Measurements from ENCODE around the gene PRICKLE1.

PRICKLE1 gene

GRCh38 chr12:42446761-42447160, 142.8 kb downstream of the PRICKLE1 start:
- DNase-seq, result no peak

DNA sequence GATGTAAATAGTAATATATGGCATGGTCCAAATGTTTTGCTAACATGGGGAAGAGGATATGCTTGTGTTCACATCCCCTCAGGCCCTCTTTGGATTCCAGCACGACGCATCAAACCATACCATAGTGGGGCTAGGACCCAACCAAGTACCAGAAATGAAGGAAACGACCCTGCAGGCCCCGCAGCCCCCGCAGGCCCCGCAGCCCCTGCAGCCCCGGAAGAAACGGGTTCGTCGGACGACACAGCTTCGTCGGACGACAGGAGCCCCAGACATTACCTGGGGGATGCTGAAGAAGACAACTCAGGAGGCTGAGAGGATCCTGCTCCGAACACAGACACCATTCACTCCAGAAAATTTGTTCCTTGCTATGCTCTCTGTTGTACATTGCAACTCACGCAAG, 143.7 kb downstream of the PRICKLE1 start:
- no peak for DNase-seq

DNA sequence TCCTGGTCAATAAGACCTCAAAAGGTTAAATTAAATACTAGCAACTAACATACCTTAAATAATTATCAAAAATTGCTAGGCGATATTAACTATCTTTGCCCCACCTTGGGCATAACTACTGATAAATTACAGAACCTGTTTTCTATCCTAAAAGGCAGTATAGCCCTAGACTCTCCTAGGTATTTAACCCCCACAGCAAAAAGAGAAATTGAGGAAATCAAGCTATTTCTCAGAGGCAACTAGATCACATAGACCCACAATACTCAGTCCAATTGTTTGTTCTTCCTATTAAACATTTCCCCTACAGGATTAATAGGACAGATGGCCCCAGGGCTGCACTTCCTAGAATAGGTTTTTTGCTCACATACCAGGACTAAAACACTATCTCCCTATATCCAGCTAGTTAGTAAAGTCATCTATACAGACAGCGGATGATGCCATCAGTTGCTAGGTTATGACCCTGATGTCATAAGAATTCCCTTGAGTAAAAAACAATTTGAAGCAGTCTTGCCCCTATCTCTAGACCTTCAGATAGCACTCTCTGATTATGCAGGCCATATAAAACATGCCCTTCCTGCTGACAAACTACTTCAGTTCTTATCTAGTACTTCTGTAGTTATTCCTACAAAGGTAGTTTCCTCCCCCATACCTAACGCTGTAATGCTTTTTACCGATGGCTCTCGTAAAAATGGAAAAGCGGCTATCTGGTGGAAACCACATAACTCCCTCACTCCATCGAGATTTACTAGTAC, 145.2 kb downstream of the PRICKLE1 start:
- no peak for DNase-seq

GRCh38 chr12:42442888-42443287, 146.7 kb downstream of the PRICKLE1 start:
- DNase-seq, result no peak

DNA sequence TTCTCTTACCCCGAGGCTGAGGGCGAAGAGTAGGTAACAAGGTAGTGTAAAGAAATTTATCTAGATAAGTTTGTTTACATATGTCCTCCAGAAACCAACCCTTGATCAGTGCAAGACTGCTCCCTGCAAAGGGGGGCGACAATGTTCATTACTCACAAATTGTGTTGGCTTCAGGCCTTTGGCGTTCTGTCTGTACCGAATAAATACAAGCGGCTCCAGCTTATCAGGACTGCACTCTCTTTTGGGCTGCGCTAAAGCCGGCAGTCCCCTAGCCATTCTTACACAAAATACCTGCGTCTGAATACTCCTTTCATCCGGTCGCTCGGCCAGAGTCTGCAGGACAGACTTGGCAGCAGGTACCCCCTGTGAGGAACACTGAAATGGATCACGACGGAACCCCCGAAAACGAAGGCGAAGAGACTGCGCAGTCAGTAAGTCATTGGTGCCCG, 147.2 kb downstream of the PRICKLE1 start:
- no peak for DNase-seq

GRCh38 chr12:42440608-42441007, 148.9 kb downstream of the PRICKLE1 start:
- DNase-seq, result no peak

- no peak for DNase-seq
Measured at GRCh38 chr12:42432517-42433140, 156.9 kb downstream of the PRICKLE1 start.

GRCh38 chr12:42428850-42429249, 160.7 kb downstream of the PRICKLE1 start:
- no peak for DNase-seq

DNA sequence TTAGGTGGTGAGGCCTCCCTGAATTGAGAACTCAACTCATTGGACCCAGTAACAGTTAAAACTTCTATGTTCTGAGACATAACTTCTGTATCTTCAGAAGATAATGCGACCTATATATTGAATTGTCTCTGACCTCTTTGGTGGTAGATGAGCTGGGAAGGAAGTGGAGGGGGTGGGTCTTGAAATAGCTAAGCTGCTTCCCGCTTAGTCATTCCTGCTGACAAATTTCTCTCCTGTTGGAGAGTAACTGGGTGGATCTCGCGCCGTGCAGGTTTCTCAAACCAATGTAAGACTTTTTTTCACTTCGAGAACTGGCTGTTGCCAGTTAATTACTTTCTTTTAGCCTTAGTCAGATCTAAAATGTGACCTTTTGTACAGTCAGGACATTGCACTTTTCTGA, 162.8 kb downstream of the PRICKLE1 start:
- peak; percentile 52 for DNase-seq

GRCh38 chr12:42422785-42423184, 166.8 kb downstream of the PRICKLE1 start:
- no peak for DNase-seq

DNA sequence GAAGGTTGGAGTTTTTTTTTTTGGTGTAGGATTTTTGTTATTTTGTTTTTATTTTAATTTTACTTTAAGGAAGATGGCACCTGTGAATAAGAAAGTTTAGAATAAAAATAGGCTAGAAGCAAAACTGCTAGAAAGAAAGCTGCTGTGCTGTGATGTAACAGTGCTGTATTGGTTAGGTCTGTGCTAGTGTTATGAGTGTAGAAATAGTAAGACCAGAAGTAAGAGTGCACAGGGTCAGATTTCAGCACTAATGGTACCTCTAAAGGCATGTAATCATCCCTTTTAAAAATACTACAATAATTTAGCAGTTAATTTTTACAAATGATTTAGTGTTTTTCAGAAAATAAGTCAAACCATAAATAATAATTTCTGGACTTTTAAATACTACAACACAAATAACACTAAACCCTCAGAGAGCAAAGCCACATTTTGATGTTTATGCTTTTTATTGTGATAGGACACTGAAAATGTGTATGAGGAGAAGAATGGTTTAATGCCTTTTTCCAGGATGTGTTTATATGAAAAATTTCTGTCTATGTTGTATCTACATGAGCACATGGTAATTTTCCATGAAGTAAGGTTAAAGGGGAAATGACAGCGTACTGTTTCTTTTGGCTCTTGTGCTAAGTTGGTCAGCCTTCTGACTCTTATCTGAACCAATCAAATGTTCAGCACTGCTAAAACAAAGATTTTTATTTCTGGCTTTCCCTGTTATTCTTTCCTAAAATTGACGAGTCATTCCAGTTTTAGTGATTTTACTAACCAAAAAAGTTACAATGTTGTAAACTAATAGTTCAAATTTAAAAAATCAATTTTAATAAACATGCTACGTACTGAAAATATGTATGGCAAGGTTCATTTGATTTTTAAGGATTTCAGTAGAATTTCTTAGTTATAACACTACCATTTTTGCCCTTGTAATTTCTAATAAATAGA, 167.4 kb downstream of the PRICKLE1 start:
- peak; percentile 54 for DNase-seq

DNA sequence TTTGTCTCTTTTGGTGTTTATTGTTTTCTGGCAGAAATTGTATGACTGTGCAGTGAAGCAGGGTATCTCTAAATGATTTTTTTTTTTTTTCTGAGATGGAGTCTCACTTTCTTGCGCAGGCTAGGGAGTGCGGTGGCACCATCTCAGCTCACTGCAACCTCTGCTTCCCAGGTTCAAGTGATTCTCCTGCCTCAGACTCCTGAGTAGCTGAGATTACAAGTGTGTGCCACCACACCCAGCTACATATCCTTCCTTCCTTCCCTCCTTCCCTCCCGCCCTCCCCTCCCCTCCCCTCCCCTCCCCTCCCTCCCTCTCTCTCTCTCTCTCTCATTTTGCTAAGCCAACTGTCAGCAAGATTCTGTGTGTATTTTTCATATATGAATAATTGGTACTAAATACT, 169.2 kb downstream of the PRICKLE1 start:
- DNase-seq, result no peak

GRCh38 chr12:42410340-42410739, 179.2 kb downstream of the PRICKLE1 start:
- DNase-seq, result no peak

- no peak for DNase-seq
Measured at GRCh38 chr12:42409471-42409870, 180.1 kb downstream of the PRICKLE1 start.

- DNase-seq, result peak; percentile 7
Measured at GRCh38 chr12:42407306-42407705, 182.2 kb downstream of the PRICKLE1 start.

Measured in fibroblast of upper back skin (primary cell).